Stimulated activated CD4-positive, alpha-beta T cell treated with anti-CD3 and anti-CD28 coated beads, Interleukin-2, amount 100 ng/mL, for 24 hours (primary cell): ENCODE results near the gene PRPF6.

Source experiments
- DNase-seq, 2 donors: peaks; one replicate each; pipeline ENCODE4 v3.0.0-alpha.2; 2020

The PRPF6 gene

GRCh38 chr20:64035933-64036345, 55.0 kb downstream of the PRPF6 start, which contains the start of gene C20orf204:
Gene C20orf204 (plus strand): TSS chr20:64036182. CDS start chr20:64036324, 142 bp downstream.
- DNase-seq: no peak

- no peak for DNase-seq
These were observed 55.6 kb downstream of the PRPF6 start for GRCh38 chr20:64036346-64037198.

- DNase-seq: no peak
These were observed 56.2 kb downstream of the PRPF6 start for GRCh38 chr20:64037199-64037497.

GRCh38 chr20:64037498-64038213, 56.7 kb downstream of the PRPF6 start:
- DNase-seq: no peak

GRCh38 chr20:64038224-64038564, 57.3 kb downstream of the PRPF6 start:
- DNase-seq: no peak

- peak; percentile 80 to 85 for DNase-seq
These were observed 57.8 kb downstream of the PRPF6 start for GRCh38 chr20:64038565-64039292.

GRCh38 chr20:64039293-64040160, 58.6 kb downstream of the PRPF6 start:
- DNase-seq: no peak

- DNase-seq: no peak
These were observed 59.5 kb downstream of the PRPF6 start for GRCh38 chr20:64040231-64041039.

- no peak for DNase-seq
These were observed 60.3 kb downstream of the PRPF6 start for GRCh38 chr20:64041040-64041780.

- no peak for DNase-seq
These were observed 60.8 kb downstream of the PRPF6 start for GRCh38 chr20:64041781-64042053.

- peak in 1 of 2 donors; percentile 41 for DNase-seq
These were observed 61.3 kb downstream of the PRPF6 start for GRCh38 chr20:64042054-64042781.

GRCh38 chr20:64043768-64044167, 62.8 kb downstream of the PRPF6 start:
- no peak for DNase-seq

- DNase-seq: no peak
These were observed 63.7 kb downstream of the PRPF6 start for GRCh38 chr20:64044484-64045247.

GRCh38 chr20:64045346-64046011, 64.5 kb downstream of the PRPF6 start:
- DNase-seq: no peak

GRCh38 chr20:64047046-64047389, 66.1 kb downstream of the PRPF6 start:
- DNase-seq: no peak

- no peak for DNase-seq
These were observed 67.1 kb downstream of the PRPF6 start for GRCh38 chr20:64047968-64048401.

GRCh38 chr20:64048402-64049044, 67.6 kb downstream of the PRPF6 start:
- no peak for DNase-seq

GRCh38 chr20:64049060-64049877, 68.3 kb downstream of the PRPF6 start, which contains the start of gene SOX18:
Gene SOX18 (minus strand): TSS chr20:64049639. CDS start chr20:64049516, 123 bp downstream.
- peak in 1 of 2 donors; percentile 60 for DNase-seq
